ENCODE measurements around the gene CREBRF.
"Not testable (repeated sequence)": the region's sequence is repeated elsewhere in the genome, so short reads cannot be mapped to it uniquely, and the experiment has no call there.

The CREBRF gene

GRCh38 chr5:173039964-173040363, 16.2 kb upstream of the CREBRF start:
- DNase-seq: no peak

- no peak for DNase-seq
These were observed 14.0 kb upstream of the CREBRF start for GRCh38 chr5:173041881-173042762.

GRCh38 chr5:173042763-173043107, 13.4 kb upstream of the CREBRF start:
- no peak for DNase-seq

GRCh38 chr5:173045474-173045873, 10.7 kb upstream of the CREBRF start:
- no peak for DNase-seq

- not testable (repeated sequence) for DNase-seq
These were observed 8.9 kb upstream of the CREBRF start for GRCh38 chr5:173047096-173047837.

GRCh38 chr5:173047838-173048105, 8.4 kb upstream of the CREBRF start:
- DNase-seq: no peak

GRCh38 chr5:173050791-173051190, 5.4 kb upstream of the CREBRF start:
- DNase-seq: no peak

GRCh38 chr5:173051746-173052145, 4.4 kb upstream of the CREBRF start:
- DNase-seq: no peak

- DNase-seq: no peak
These were observed 3.1 kb upstream of the CREBRF start for GRCh38 chr5:173053041-173053440.

GRCh38 chr5:173055042-173055721, 970 bp upstream of the CREBRF start:
- DNase-seq: no peak

- no peak for DNase-seq
These were observed 500 bp upstream of the CREBRF start for GRCh38 chr5:173055722-173055982.

- peak; percentile 51 for DNase-seq
These were observed 570 bp downstream of the CREBRF start for GRCh38 chr5:173056783-173057061.

- DNase-seq: peak; percentile 85
These were observed 1.1 kb downstream of the CREBRF start for GRCh38 chr5:173057062-173057924.

GRCh38 chr5:173062141-173062540, 6.0 kb downstream of the CREBRF start:
- DNase-seq: no peak

GRCh38 chr5:173065155-173065554, 9.0 kb downstream of the CREBRF start:
- no peak for DNase-seq

- DNase-seq: no peak
These were observed 13.5 kb downstream of the CREBRF start for GRCh38 chr5:173069671-173070070.

GRCh38 chr5:173075137-173075843, 19.1 kb downstream of the CREBRF start:
- DNase-seq: no peak

GRCh38 chr5:173075970-173076369, 19.8 kb downstream of the CREBRF start:
- DNase-seq: no peak

GRCh38 chr5:173076471-173076870, 20.3 kb downstream of the CREBRF start:
- DNase-seq: not testable (repeated sequence)

- DNase-seq: no peak
These were observed 22.7 kb downstream of the CREBRF start for GRCh38 chr5:173078878-173079277.

- no peak for DNase-seq
These were observed 33.4 kb downstream of the CREBRF start for GRCh38 chr5:173089581-173089980.

GRCh38 chr5:173090639-173091038, 34.5 kb downstream of the CREBRF start:
- no peak for DNase-seq

GRCh38 chr5:173091981-173092380, 35.8 kb downstream of the CREBRF start:
- no peak for DNase-seq
